ENCODE measurements around the gene TRIM15.
"Not testable (repeated sequence)": the region's sequence is repeated elsewhere in the genome, so short reads cannot be mapped to it uniquely, and the experiment has no call there.

GRCh38 chr6:30221395-30221794 is 58.0 kb downstream of the TRIM15 start:
- TF ChIP-seq CTCF (IDR thresholded peaks at IDR 0.05 in 2 of 3, conservative IDR thresholded peaks at IDR 0.05 in 1 of 3; ENCODE audit: borderline replicate concordance in 1 of 3, insufficient read depth in 1 of 3, low read depth in 2 of 3, low read length in 2 of 3); MAX (IDR thresholded peaks at IDR 0.05): not testable (repeated sequence)

Measured in HCT116 (cell line).